Activated CD4-positive, CD25-positive, alpha-beta regulatory T cell (primary cell): Measurements from ENCODE around the gene TIRAP.
A peak's percentile ranks its signal among the peaks of the same experiment; 100 is the strongest.
"Not testable (repeated sequence)": the region's sequence is repeated elsewhere in the genome, so short reads cannot be mapped to it uniquely, and the experiment has no call there.

Experiments used
- DNase-seq, 4 experiments: peaks; one replicate each; lab custom pipeline; 2025; lab: John Stamatoyannopoulos, UW

Gene TIRAP

GRCh38 chr11:126282736-126283591 lies at the start of gene TIRAP:
TIRAP (plus strand) TSS chr11:126283093; CDS start chr11:126290895, 7,802 bp downstream.
- DNase-seq = peak; percentile 30 to 59 (median 44)

GRCh38 chr11:126233391-126233790 lies 49.5 kb upstream of the TIRAP start:
- DNase-seq = no peak

GRCh38 chr11:126246636-126247035 lies 36.3 kb upstream of the TIRAP start:
- no peak for DNase-seq

GRCh38 chr11:126253265-126253664 lies 29.6 kb upstream of the TIRAP start:
- no peak for DNase-seq

- no peak for DNase-seq
These were observed 28.1 kb upstream of the TIRAP start for GRCh38 chr11:126254819-126255218.

- DNase-seq = not testable (repeated sequence)
These were observed 27.4 kb upstream of the TIRAP start for GRCh38 chr11:126255507-126255906.

GRCh38 chr11:126256216-126256615 lies 26.7 kb upstream of the TIRAP start:
- DNase-seq = no peak

- DNase-seq = no peak
These were observed 25.7 kb upstream of the TIRAP start for GRCh38 chr11:126257144-126257543.

- no peak for DNase-seq
These were observed 25.1 kb upstream of the TIRAP start for GRCh38 chr11:126257764-126258163.

- DNase-seq = no peak
These were observed 20.7 kb upstream of the TIRAP start for GRCh38 chr11:126262216-126262615.

GRCh38 chr11:126263489-126263888 lies 19.4 kb upstream of the TIRAP start:
- DNase-seq = no peak

- no peak for DNase-seq
These were observed 17.1 kb upstream of the TIRAP start for GRCh38 chr11:126265811-126266210.

- no peak for DNase-seq
These were observed 15.2 kb upstream of the TIRAP start for GRCh38 chr11:126267650-126268049.

GRCh38 chr11:126268361-126268707 lies 14.6 kb upstream of the TIRAP start:
- no peak for DNase-seq

GRCh38 chr11:126268708-126269579 lies 13.9 kb upstream of the TIRAP start, which contains the start of the genes FOXRED1 and SRPRA:
FOXRED1 (plus strand) TSS chr11:126269154; CDS start chr11:126269207, 53 bp downstream.
SRPRA (minus strand) TSS chr11:126268895; CDS start chr11:126268804, 91 bp downstream.
- DNase-seq = peak; percentile 99

- no peak for DNase-seq
These were observed 5.6 kb upstream of the TIRAP start for GRCh38 chr11:126277322-126277721.

- DNase-seq = no peak
These were observed 5.1 kb upstream of the TIRAP start for GRCh38 chr11:126277780-126278179.

- no peak for DNase-seq
These were observed 3.7 kb upstream of the TIRAP start for GRCh38 chr11:126279191-126279590.

GRCh38 chr11:126280595-126280994 lies 2.3 kb upstream of the TIRAP start:
- DNase-seq = no peak

- no peak for DNase-seq
These were observed 1.6 kb upstream of the TIRAP start for GRCh38 chr11:126281245-126281644.

- DNase-seq = no peak
These were observed 1.2 kb upstream of the TIRAP start for GRCh38 chr11:126281666-126282175.

GRCh38 chr11:126282361-126282735 lies 545 bp upstream of the TIRAP start:
- DNase-seq = no peak

- DNase-seq = peak; percentile 69 to 78 (median 70)
These were observed 1.9 kb downstream of the TIRAP start for GRCh38 chr11:126284829-126285228.
